OCI-LY3 (cell line): ENCODE results near the gene COPZ2.
A peak's percentile ranks its signal among the peaks of the same experiment; 100 is the strongest.

ENCODE experiments used
- H2AFZ ChIP-seq: fragments of 200-600, 300-600 bp; shearing (Covaris generic); 2 replicates; pipeline ENCODE4 v1.6.0; 2014; ENCODE audit warnings: antibody characterized with exemption, low read depth, low read length
- H3K27ac ChIP-seq: fragments of 200-600, 300-600 bp; sonication (generic); 2 replicates; pipeline ENCODE4 v1.5.1; 2014; ENCODE audit warnings: mild to moderate bottlenecking, low read length, moderate library complexity, mixed read lengths
- H3K27me3 ChIP-seq: fragments of 200-600, 300-600 bp; sonication (generic); 2 replicates; pipeline ENCODE4 v1.6.1; 2014; ENCODE audit warnings: low read depth, low read length, mixed read lengths
- H3K36me3 ChIP-seq: fragments of 200-600, 300-600 bp; sonication (generic); replicated peaks from 2 replicates; pipeline ENCODE3; 2014; ENCODE audit warnings: low read depth, low read length, mixed read lengths
- H3K4me1 ChIP-seq: fragments of 300-600, 200-600 bp; sonication (generic); 2 replicates; pipeline ENCODE4 v1.6.1; 2014; ENCODE audit warnings: low read length, mixed read lengths
- H3K4me2 ChIP-seq: fragments of 200-600, 300-600 bp; sonication (generic); 2 replicates; pipeline ENCODE4 v1.6.1; 2014; ENCODE audit warnings: low read length, mixed read lengths
- H3K4me3 ChIP-seq: fragments of 300-600, 200-600 bp; sonication (generic); 2 replicates; pipeline ENCODE4 v1.5.1; 2014; ENCODE audit warnings: antibody characterized with exemption, mild to moderate bottlenecking, low read length, moderate library complexity
- H3K79me2 ChIP-seq: fragments of 300-600, 200-600 bp; shearing (Covaris generic); 2 replicates; pipeline ENCODE4 v1.6.1; 2014; ENCODE audit warnings: mild to moderate bottlenecking, low read length, mixed read lengths
- H3K9ac ChIP-seq: fragments of 300-600, 200-600 bp; shearing (Covaris generic); 2 replicates; pipeline ENCODE4 v1.6.0; 2014; ENCODE audit warnings: mild to moderate bottlenecking, low read length, moderate library complexity
- H3K9me3 ChIP-seq: fragments of 200-600, 300-600 bp; shearing (Covaris generic); 2 replicates; pipeline ENCODE4 v1.6.1; 2014; ENCODE audit warnings: low read length, mixed read lengths; ENCODE audit not compliant: insufficient read depth
- H4K20me1 ChIP-seq: fragments of 200-600, 300-600 bp; sonication (generic); 2 replicates; pipeline ENCODE4 v1.6.1; 2016; ENCODE audit warnings: low read length, mixed read lengths; ENCODE audit not compliant: insufficient read depth
- EZH2phosphoT487 ChIP-seq: fragments of 200-600 bp; shearing (Covaris generic); IDR thresholded peaks from 2 replicates; pipeline ENCODE4 v1.6.1; 2018; ENCODE audit warnings: antibody characterized with exemption, mixed run types, low read depth
- TF ChIP-seq, protein P1 (sequence below): fragments of 200-600, 300-600 bp; sonication (generic); IDR thresholded peaks from 2 replicates; pipeline ENCODE4 v1.5.1; 2014; ENCODE audit warnings: antibody characterized with exemption, low read length, low read depth

COPZ2 gene

DNA sequence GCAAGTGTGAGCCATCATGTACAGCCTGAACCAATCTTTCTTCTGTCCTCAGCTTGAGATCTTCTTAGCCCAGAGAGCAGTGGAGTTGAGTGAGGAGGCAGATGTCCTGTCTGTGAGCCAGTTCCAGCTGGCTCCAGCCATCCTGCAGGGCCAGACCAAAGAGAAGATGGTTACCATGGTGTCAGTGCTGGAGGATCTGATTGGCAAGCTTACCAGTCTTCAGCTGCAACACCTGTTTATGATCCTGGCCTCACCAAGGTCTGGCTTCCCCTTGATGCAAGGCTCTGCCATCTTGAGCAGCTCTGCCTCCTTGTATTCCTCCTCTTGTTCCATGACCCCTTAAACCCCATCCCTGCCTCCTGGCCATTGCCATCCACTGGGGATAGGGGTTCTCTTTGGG, 57.1 kb downstream of the COPZ2 start:
- H3K9ac ChIP-seq, result no peak overlapping the region
- H3K9me3 ChIP-seq, result no peaks in the 10 kb centered on the region
- H3K4me3 ChIP-seq, result no peak overlapping the region
- no peak overlapping the region for H3K4me2 ChIP-seq
- H4K20me1 ChIP-seq, result no peaks in the 10 kb centered on the region
- H3K27me3 ChIP-seq, result no peaks in the 10 kb centered on the region
- H3K27ac ChIP-seq, result no peak overlapping the region
- H3K79me2 ChIP-seq, result no peaks in the 10 kb centered on the region
- H3K36me3 ChIP-seq, result peaks cover 46% of the 10 kb centered on the region
- no peaks in the 10 kb centered on the region for H3K4me1 ChIP-seq
- no peak for TF ChIP-seq EZH2phosphoT487
- TF ChIP-seq, protein P1, sequence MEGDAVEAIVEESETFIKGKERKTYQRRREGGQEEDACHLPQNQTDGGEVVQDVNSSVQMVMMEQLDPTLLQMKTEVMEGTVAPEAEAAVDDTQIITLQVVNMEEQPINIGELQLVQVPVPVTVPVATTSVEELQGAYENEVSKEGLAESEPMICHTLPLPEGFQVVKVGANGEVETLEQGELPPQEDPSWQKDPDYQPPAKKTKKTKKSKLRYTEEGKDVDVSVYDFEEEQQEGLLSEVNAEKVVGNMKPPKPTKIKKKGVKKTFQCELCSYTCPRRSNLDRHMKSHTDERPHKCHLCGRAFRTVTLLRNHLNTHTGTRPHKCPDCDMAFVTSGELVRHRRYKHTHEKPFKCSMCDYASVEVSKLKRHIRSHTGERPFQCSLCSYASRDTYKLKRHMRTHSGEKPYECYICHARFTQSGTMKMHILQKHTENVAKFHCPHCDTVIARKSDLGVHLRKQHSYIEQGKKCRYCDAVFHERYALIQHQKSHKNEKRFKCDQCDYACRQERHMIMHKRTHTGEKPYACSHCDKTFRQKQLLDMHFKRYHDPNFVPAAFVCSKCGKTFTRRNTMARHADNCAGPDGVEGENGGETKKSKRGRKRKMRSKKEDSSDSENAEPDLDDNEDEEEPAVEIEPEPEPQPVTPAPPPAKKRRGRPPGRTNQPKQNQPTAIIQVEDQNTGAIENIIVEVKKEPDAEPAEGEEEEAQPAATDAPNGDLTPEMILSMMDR, result no peak
- no peak overlapping the region for H2AFZ ChIP-seq

DNA sequence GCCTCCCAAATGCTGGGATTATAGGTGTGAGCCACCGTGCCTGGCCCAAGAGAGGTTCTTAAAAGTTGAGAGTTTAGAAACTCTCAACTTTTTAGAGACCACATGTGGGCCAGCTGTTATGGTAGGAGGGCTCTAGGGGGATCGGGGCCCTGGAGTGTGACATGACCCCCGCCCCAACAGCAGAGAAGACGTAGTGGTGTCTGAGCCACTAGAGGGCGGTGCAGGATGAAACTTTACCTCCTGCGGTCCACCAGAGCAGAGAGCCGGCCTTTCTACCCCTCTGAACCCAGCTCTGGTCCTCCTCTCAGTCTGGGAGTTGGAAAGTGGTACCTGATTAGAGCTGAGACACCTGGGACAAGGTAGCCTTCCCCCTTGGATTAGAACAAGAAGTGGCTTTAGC, 59.3 kb downstream of the COPZ2 start:
- H3K4me3 ChIP-seq, result no peak overlapping the region
- no peak overlapping the region for H3K4me2 ChIP-seq
- H4K20me1 ChIP-seq, result no peaks in the 10 kb centered on the region
- H3K27me3 ChIP-seq, result no peaks in the 10 kb centered on the region
- no peaks in the 10 kb centered on the region for H3K79me2 ChIP-seq
- no peak overlapping the region for H2AFZ ChIP-seq
- H3K9ac ChIP-seq, result no peak overlapping the region
- H3K9me3 ChIP-seq, result no peaks in the 10 kb centered on the region
- H3K4me1 ChIP-seq, result no peaks in the 10 kb centered on the region
- TF ChIP-seq, protein P1, result peak; percentile 72
- TF ChIP-seq EZH2phosphoT487, result no peak
- H3K27ac ChIP-seq, result no peak overlapping the region
- peaks cover 63% of the 10 kb centered on the region for H3K36me3 ChIP-seq
